Uterus (tissue), 4 donors: ENCODE measurements around the gene DOCK1. TPM values are rescaled to one million over a fixed set of nuclear protein-coding genes. Genes with fewer than 3 reads are reported as not detected.

Experiments used
- DNase-seq, 2 donors: peaks; one replicate each; pipeline ENCODE4 v3.0.0-alpha.2; 2019 to 2020
- H3K27ac ChIP-seq, 2 donors: fragments of 200-600 bp; sonication (generic); 1 replicate in 1 of 2; 2 replicates in 1 of 2; pipeline ENCODE4 v1.5.1; 2016 to 2018
- H3K27me3 ChIP-seq, 2 donors: fragments of 200-600 bp; sonication (generic); one replicate each; pipeline ENCODE4 v1.5.1; 2018 to 2019; ENCODE audit warnings: control low read depth in 1 of 2
- H3K36me3 ChIP-seq, 2 donors: fragments of 200-600 bp; sonication (generic); one replicate each; pipeline ENCODE4 v1.5.1; 2019; ENCODE audit warnings: control low read depth in 1 of 2
- H3K4me1 ChIP-seq, 2 donors: fragments of 200-600 bp; sonication (generic); one replicate each; pipeline ENCODE4 v1.5.1; 2018 to 2019; ENCODE audit warnings: control low read depth in 1 of 2
- H3K4me3 ChIP-seq, 2 donors: fragments of 200-600 bp; sonication (generic); 1 replicate in 1 of 2; 2 replicates in 1 of 2; pipeline ENCODE4 v1.5.1; 2018 to 2019; ENCODE audit warnings: mild to moderate bottlenecking in 1 of 2
- H3K9me3 ChIP-seq, 2 donors: fragments of 200-600 bp; sonication (generic); one replicate each; pipeline ENCODE4 v1.5.1; 2019; ENCODE audit warnings: control low read depth in 1 of 2
- POLR2A ChIP-seq, 2 donors: fragments of 450-650 bp; IDR thresholded peaks; one replicate each; pipeline ENCODE4 v1.6.1; 2016; ENCODE audit warnings: antibody characterized with exemption in 2 of 2, mild to moderate bottlenecking in 1 of 2, moderate library complexity in 1 of 2
- intact Hi-C: fragments of 100-400 bp; cut with DNase I; formaldehyde crosslinking; loops from one replicate; pipeline ENCODE4 v1.15.1; 2023; ENCODE audit warnings: low total_unique reads
- total RNA-seq, 4 donors: library from RNA; depleted of rRNA in 3 of 4; stranded (reverse); fragments of >200 nt in 3 of 4; gene quantifications; one replicate each; pipeline versions ENCODE4 v1.1.0 to v1.2.4, GENCODE V29; 2014 to 2023
- TF ChIP-seq, protein P1 (sequence below), 4 experiments: fragments of 200-600 bp in 2 of 4; fragments of 450-650 bp in 2 of 4; sonication (generic) in 2 of 4; IDR thresholded peaks; one replicate each; pipeline ENCODE4 v1.5.1; 2016 to 2019; ENCODE audit warnings: antibody characterized with exemption in 4 of 4, mild to moderate bottlenecking in 2 of 4, moderate library complexity in 1 of 4
- donor health status: DM: yes; HTN: yes; CAD: no.

DOCK1 gene
- total RNA-seq, 4 donors from 2014 or later, result 15.6 to 130 (median 65.0) TPM

DNA sequence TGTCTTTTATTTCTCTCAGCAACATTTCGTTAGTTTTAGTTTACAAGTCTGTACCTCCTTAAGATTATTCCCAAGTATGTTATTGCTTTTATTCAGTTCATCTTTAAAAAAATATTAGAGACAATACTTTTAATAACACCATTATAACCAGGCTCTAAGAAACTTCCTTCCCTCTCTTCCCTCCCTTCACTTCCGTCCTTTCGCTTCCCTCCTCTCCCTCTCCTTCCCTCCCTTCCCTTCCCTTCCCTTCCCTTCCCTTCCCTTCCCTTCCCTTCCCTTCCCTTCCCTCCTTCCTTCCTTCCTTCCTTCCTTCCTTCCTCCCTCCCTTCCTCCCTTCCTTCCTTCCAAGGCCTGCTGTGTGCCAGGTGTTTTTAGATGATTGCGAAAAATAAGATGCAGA lies 58.1 kb downstream of the DOCK1 start:
- intact Hi-C loops, result no loop called here
- Histone ChIP-seq H3K27ac (no peak overlapping the region), H3K36me3 (no peaks in the 10 kb centered on the region), H3K4me1 (no peaks in the 10 kb centered on the region), H3K27me3 (no peaks in the 10 kb centered on the region), H3K9me3 (no peaks in the 10 kb centered on the region), H3K4me3 (no peak overlapping the region)
- no peak for TF ChIP-seq POLR2A (IDR thresholded peaks at IDR 0.05)
- TF ChIP-seq, protein P1, sequence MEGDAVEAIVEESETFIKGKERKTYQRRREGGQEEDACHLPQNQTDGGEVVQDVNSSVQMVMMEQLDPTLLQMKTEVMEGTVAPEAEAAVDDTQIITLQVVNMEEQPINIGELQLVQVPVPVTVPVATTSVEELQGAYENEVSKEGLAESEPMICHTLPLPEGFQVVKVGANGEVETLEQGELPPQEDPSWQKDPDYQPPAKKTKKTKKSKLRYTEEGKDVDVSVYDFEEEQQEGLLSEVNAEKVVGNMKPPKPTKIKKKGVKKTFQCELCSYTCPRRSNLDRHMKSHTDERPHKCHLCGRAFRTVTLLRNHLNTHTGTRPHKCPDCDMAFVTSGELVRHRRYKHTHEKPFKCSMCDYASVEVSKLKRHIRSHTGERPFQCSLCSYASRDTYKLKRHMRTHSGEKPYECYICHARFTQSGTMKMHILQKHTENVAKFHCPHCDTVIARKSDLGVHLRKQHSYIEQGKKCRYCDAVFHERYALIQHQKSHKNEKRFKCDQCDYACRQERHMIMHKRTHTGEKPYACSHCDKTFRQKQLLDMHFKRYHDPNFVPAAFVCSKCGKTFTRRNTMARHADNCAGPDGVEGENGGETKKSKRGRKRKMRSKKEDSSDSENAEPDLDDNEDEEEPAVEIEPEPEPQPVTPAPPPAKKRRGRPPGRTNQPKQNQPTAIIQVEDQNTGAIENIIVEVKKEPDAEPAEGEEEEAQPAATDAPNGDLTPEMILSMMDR (IDR thresholded peaks at IDR 0.05), result no peak
- DNase-seq, result no peak

GRCh38 chr10:126964190-126964589 lies 59.0 kb downstream of the DOCK1 start:
- Histone ChIP-seq H3K4me3 (no peak overlapping the region), H3K4me1 (no peaks in the 10 kb centered on the region), H3K27me3 (no peaks in the 10 kb centered on the region), H3K27ac (no peak overlapping the region), H3K36me3 (no peaks in the 10 kb centered on the region), H3K9me3 (no peaks in the 10 kb centered on the region)
- no peak for TF ChIP-seq POLR2A (IDR thresholded peaks at IDR 0.05)
- TF ChIP-seq, protein P1 (IDR thresholded peaks at IDR 0.05), result no peak
- no peak for DNase-seq
- intact Hi-C loops, result no loop called here

GRCh38 chr10:126966938-126967337 lies 61.7 kb downstream of the DOCK1 start:
- Histone ChIP-seq H3K36me3 (no peaks in the 10 kb centered on the region), H3K27me3 (no peaks in the 10 kb centered on the region), H3K4me3 (no peak overlapping the region), H3K9me3 (no peaks in the 10 kb centered on the region), H3K4me1 (no peaks in the 10 kb centered on the region), H3K27ac (no peak overlapping the region)
- TF ChIP-seq POLR2A (IDR thresholded peaks at IDR 0.05), result no peak
- TF ChIP-seq, protein P1 (IDR thresholded peaks at IDR 0.05), result no peak
- intact Hi-C loops, result no loop called here
- DNase-seq, result no peak

GRCh38 chr10:126969310-126969709 lies 64.1 kb downstream of the DOCK1 start:
- intact Hi-C loops, result no loop called here
- TF ChIP-seq, protein P1 (IDR thresholded peaks at IDR 0.05), result no peak
- no peak for TF ChIP-seq POLR2A (IDR thresholded peaks at IDR 0.05)

GRCh38 chr10:126972635-126973414 lies 67.6 kb downstream of the DOCK1 start:
- intact Hi-C loops, result no loop called here
- Histone ChIP-seq H3K4me3 (no peak overlapping the region), H3K27me3 (no peaks in the 10 kb centered on the region), H3K4me1 (no peaks in the 10 kb centered on the region), H3K36me3 (no peaks in the 10 kb centered on the region), H3K27ac (peak overlapping the region in 1 of 2 donors; percentile 17), H3K9me3 (no peaks in the 10 kb centered on the region)
- TF ChIP-seq, protein P1 (IDR thresholded peaks at IDR 0.05), result no peak
- TF ChIP-seq POLR2A (IDR thresholded peaks at IDR 0.05), result no peak
- no peak for DNase-seq

More at GRCh38 chr10:126969310-126969709, 64.1 kb downstream of the DOCK1 start:
- Histone ChIP-seq H3K36me3 (no peaks in the 10 kb centered on the region), H3K27ac (no peak overlapping the region), H3K4me1 (no peaks in the 10 kb centered on the region), H3K9me3 (no peaks in the 10 kb centered on the region), H3K4me3 (no peak overlapping the region), H3K27me3 (no peaks in the 10 kb centered on the region)
- DNase-seq, result no peak
